AG04449 (cell line): Measurements from ENCODE around the gene FUT8.

ENCODE experiments used
- CTCF ChIA-PET: fragments of 350-600 bp; formaldehyde crosslinking; extraction: SDS; loops from one replicate; lab custom pipeline; 2021; ENCODE audit warnings: antibody characterized with exemption; lab: Yijun Ruan, JAX
- POLR2A ChIA-PET: fragments of 400-600, 350-600 bp; formaldehyde crosslinking; extraction: SDS; loops from one replicate; lab custom pipeline; 2020; ENCODE audit warnings: antibody characterized with exemption, inconsistent platforms; lab: Yijun Ruan, JAX
- DNase-seq: peaks from one replicate; pipeline ENCODE4 v3.0.0-alpha.2; 2010; ENCODE audit warnings: low read depth, low spot score
- H3K4me3 ChIP-seq: 2 replicates; pipeline ENCODE4 v1.5.1; 2011; ENCODE audit warnings: low read depth, mild to moderate bottlenecking, control low read depth, low read length
- CTCF ChIP-seq: IDR thresholded peaks from one replicate; pipeline ENCODE4 v1.5.1; 2011; ENCODE audit warnings: mild to moderate bottlenecking, moderate library complexity, low read length, control low read depth, inconsistent platforms; ENCODE audit not compliant: insufficient read depth; ENCODE audit errors: missing control alignments

FUT8 gene

GRCh38 chr14:65658202-65658601 is 245.7 kb downstream of the FUT8 start:
- H3K4me3 ChIP-seq, result no peak overlapping the region
- DNase-seq, result peak; percentile 28
- no peak for TF ChIP-seq CTCF
- ChIA-PET CTCF (no interaction called here), POLR2A (no interaction called here)

- ChIA-PET CTCF (interaction anchor here (0.6 kb wide), 1 partner anchor 10 kb away, joined by 3 read pairs; no protein-coding TSS in a partner anchor), POLR2A (no interaction called here)
- H3K4me3 ChIP-seq, result no peak overlapping the region
- no peak for DNase-seq
- TF ChIP-seq CTCF, result no peak
Observed at GRCh38 chr14:65661865-65662264, 249.3 kb downstream of the FUT8 start.

DNA sequence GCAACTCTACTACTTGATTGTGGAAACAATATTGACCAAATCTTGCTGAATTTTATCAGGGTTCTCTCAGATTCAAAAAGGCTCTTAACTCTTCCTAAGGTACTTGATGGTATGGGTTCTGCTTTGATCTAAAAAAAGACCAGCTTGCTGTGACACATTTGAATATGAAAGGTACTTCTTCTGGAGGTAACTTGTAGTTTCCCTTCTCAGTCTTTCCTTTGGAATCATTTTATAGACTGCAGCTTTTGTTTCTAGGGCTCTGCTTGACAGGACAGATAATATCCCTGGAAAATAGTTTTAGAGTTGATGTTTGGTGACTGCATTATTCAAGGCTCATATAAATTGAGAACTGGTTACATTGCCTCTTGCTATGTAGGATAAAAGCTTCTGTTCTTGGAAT is 251.9 kb downstream of the FUT8 start:
- ChIA-PET CTCF (interaction anchor here (1.4 kb wide), 1 partner anchor 9 kb away, joined by 4 read pairs; no protein-coding TSS in a partner anchor), POLR2A (no interaction called here)
- TF ChIP-seq CTCF, result no peak
- H3K4me3 ChIP-seq, result no peak overlapping the region
- no peak for DNase-seq

DNA sequence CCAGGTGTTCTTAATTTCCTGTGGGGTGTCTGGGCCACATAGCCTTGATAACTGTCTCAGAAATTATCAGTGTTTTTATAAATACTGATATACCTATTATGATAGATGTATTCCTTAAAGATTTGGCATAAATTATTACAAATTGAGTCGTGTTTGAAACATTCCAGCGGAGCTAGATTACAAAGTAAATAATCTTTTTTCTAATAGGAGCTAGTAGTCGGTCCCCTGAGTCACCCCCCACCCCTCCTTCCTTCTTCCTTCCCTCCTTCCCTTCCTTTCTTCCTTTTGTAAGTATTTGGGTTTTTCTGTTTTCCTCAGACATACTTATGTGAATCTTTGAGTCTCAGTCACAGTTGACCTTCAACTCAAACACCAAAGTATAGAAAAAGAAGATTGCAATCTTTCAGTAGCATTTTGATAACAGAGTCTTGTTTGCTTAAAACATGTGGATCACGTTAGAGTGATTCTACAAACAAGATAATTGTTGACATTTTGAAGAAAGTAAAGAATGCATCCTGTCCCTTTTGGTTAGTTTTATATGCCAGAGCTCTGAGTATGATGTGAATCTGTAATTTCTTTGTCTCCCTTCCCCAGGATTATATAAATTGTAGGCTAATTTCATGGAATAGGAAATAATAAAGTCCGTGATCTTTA is 264.0 kb downstream of the FUT8 start:
- DNase-seq, result no peak

DNA sequence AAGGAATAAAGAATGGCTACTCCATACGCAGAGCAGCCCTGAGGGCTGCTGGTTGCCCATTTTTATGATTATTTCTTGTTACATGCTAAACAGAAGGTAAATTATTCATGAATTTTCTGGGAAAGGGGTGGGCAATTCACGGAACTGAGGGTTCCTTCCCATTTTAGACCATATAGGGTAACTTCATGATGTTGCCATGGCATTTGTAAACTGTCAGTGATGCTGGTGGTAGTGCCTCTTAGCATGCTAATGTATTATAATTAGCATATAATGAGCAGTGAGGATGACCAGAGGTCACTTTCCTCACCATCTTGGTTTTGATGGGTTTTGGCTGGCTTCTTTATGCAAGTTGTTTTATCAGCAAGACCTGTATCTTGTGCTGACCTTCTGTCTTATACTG is 273.0 kb downstream of the FUT8 start:
- ChIA-PET CTCF (interaction anchor here (1.5 kb wide), 1 partner anchor 139 kb away, joined by 3 read pairs; no protein-coding TSS in a partner anchor), POLR2A (no interaction called here)
- no peak for TF ChIP-seq CTCF
- H3K4me3 ChIP-seq, result no peak overlapping the region
- no peak for DNase-seq

More for the DNA sequence above, 264.0 kb downstream of the FUT8 start:
- CTCF ChIA-PET, result no interaction called here
- POLR2A ChIA-PET, result no interaction called here
- no peak overlapping the region for H3K4me3 ChIP-seq
- no peak for TF ChIP-seq CTCF

DNA sequence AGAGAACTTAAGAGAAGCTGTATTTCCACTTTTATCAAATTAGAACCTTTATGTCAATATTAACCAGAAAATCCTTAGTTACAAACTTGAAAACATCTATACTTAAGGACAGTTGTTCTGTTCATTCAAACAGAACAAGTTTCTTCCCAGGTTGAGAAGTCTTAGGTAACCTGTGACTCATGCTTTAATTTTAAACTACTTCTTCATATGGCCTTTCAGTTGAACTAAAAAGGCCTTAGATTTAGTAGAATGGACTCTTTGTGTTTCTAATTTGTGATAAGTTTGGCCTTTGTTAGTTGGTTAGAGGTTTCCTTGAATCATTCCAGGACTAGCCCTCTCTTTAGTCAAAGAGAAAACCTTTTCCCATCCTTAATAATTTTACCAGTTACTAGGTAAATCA is 274.2 kb downstream of the FUT8 start:
- CTCF ChIA-PET, result interaction anchor here (1.5 kb wide), 1 partner anchor 138 kb away, joined by 3 read pairs; no protein-coding TSS in a partner anchor

More for the DNA sequence above, 274.2 kb downstream of the FUT8 start:
- no peak overlapping the region for H3K4me3 ChIP-seq
- TF ChIP-seq CTCF, result no peak
- POLR2A ChIA-PET, result no interaction called here
- no peak for DNase-seq
